GM12864 (cell line): Measurements from ENCODE around the gene MYBPC3.

Experiments
- DNase-seq: peaks from one replicate; pipeline ENCODE4 v3.0.0-alpha.2; 2011; ENCODE audit warnings: low read depth
- H3K4me3 ChIP-seq: 2 replicates; pipeline ENCODE4 v1.5.1; 2011; ENCODE audit warnings: mild to moderate bottlenecking, low read depth, low read length, control low read depth
- CTCF ChIP-seq: IDR thresholded peaks from 2 replicates; pipeline ENCODE4 v1.5.1; 2011; ENCODE audit warnings: low read depth, mild to moderate bottlenecking, moderate library complexity, low read length, control low read depth, inconsistent platforms; ENCODE audit errors: missing control alignments

MYBPC3 gene

GRCh38 chr11:47383071-47383470, 30.6 kb upstream of the MYBPC3 start:
- DNase-seq: no peak
- TF ChIP-seq CTCF: no peak
- no peak overlapping the region for H3K4me3 ChIP-seq

- H3K4me3 ChIP-seq: no peak overlapping the region
- TF ChIP-seq CTCF: no peak
- no peak for DNase-seq
Observed at GRCh38 chr11:47380078-47380477, 27.6 kb upstream of the MYBPC3 start.

- no peak for DNase-seq
- no peak for TF ChIP-seq CTCF
- no peak overlapping the region for H3K4me3 ChIP-seq
Observed at GRCh38 chr11:47379317-47379716, 26.8 kb upstream of the MYBPC3 start.

- no peak for DNase-seq
- H3K4me3 ChIP-seq: peak overlapping the region; percentile 82
- TF ChIP-seq CTCF: no peak
Observed at GRCh38 chr11:47378836-47379170, 26.3 kb upstream of the MYBPC3 start.

- no peak for TF ChIP-seq CTCF
- peak within 1 kb of the TSS; percentile 82 for H3K4me3 ChIP-seq
- DNase-seq: peak; percentile 62
Observed at GRCh38 chr11:47378010-47378835, 25.7 kb upstream of the MYBPC3 start, which contains the start of gene SPI1. Gene SPI1, minus strand, starts transcription at chr11:47378547. Its CDS starts 194 bp downstream, at chr11:47378353.

GRCh38 chr11:47377571-47378009, 25.1 kb upstream of the MYBPC3 start:
- TF ChIP-seq CTCF: no peak
- H3K4me3 ChIP-seq: peak overlapping the region; percentile 82
- DNase-seq: no peak
